Parathyroid adenoma (tissue), 2 donors: Measurements from ENCODE around the gene STX18.

ENCODE experiments used
- H2AFZ ChIP-seq: fragments of 300-600 bp; sonication (generic); one replicate; pipeline ENCODE4 v1.7.0; 2017; ENCODE audit warnings: antibody characterized with exemption, mild to moderate bottlenecking
- H3K27ac ChIP-seq: fragments of 300-600 bp; sonication (generic); one replicate; pipeline ENCODE4 v1.7.0; 2017
- H3K27me3 ChIP-seq: fragments of 300-600 bp; sonication (generic); one replicate; pipeline ENCODE4 v1.7.0; 2017; ENCODE audit warnings: low read length; ENCODE audit not compliant: control insufficient read depth, insufficient read depth
- H3K36me3 ChIP-seq: fragments of 300-600 bp; sonication (generic); one replicate; pipeline ENCODE4 v1.7.0; 2017; ENCODE audit warnings: low read length; ENCODE audit not compliant: control insufficient read depth, insufficient read depth
- H3K4me1 ChIP-seq: fragments of 300-600 bp; sonication (generic); one replicate; pipeline ENCODE4 v1.7.0; 2017; ENCODE audit warnings: control low read depth
- H3K4me2 ChIP-seq: fragments of 300-600 bp; sonication (generic); one replicate; pipeline ENCODE4 v1.7.0; 2017; ENCODE audit warnings: low read length
- H3K4me3 ChIP-seq: fragments of 300-600 bp; sonication (generic); one replicate; pipeline ENCODE4 v1.7.0; 2017; ENCODE audit warnings: low read depth, low read length
- H3K79me2 ChIP-seq: fragments of 300-600 bp; sonication (generic); one replicate; pipeline ENCODE4 v1.7.0; 2017; ENCODE audit warnings: control low read depth
- H3K9ac ChIP-seq: fragments of 300-600 bp; sonication (generic); one replicate; pipeline ENCODE4 v1.7.0; 2017; ENCODE audit warnings: mild to moderate bottlenecking
- H3K9me3 ChIP-seq: fragments of 300-600 bp; sonication (generic); one replicate; pipeline ENCODE4 v1.7.0; 2017; ENCODE audit warnings: low read length; ENCODE audit not compliant: control insufficient read depth
- TF ChIP-seq, protein P1 (sequence below): fragments of 300-600 bp; sonication (generic); IDR thresholded peaks from one replicate; pipeline ENCODE4 v1.7.0; 2017; ENCODE audit warnings: antibody characterized with exemption, mild to moderate bottlenecking
- donor health status: primary hyperparathyroidism.

Gene STX18

DNA sequence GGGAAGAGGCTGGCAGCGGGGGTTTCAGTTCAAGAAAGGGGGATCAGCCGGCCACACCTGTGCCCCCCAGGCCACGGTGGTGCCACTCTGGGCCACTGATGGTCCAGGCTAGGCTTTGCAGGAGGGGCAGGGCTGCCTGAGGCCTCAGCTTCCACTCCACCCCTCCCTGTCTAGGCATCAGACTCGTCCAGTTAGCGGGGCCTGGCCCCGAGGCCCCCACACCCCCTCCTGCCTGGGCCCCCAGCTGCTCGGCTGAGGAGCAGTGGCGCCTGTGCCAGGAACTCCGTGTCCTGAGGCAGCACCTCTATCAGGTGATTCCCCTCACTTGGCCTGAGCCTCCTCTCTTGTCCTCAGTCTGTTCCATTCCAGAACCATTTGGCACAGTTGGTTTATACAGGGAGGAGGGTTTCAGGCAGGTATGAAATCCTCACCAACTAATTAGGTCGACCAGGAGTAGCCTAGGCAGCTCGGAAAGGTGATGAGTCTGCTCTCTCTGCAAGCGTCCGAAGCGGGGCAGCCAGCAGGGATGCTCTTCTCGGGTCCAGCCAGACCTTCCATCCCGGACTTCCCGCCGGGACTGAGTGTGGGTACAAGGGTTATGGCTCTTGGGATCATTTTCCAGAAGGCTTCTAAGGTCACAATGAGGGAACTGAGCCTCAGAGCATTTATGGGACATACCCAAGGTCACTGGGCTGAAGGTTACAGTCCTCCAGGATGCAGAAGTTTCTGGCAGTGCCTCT, 152.8 kb downstream of the STX18 start:
- H3K4me1 ChIP-seq = no peaks in the 10 kb centered on the region
- H2AFZ ChIP-seq = no peak overlapping the region
- H3K79me2 ChIP-seq = no peaks in the 10 kb centered on the region
- no peaks in the 10 kb centered on the region for H3K9me3 ChIP-seq
- TF ChIP-seq, protein P1, sequence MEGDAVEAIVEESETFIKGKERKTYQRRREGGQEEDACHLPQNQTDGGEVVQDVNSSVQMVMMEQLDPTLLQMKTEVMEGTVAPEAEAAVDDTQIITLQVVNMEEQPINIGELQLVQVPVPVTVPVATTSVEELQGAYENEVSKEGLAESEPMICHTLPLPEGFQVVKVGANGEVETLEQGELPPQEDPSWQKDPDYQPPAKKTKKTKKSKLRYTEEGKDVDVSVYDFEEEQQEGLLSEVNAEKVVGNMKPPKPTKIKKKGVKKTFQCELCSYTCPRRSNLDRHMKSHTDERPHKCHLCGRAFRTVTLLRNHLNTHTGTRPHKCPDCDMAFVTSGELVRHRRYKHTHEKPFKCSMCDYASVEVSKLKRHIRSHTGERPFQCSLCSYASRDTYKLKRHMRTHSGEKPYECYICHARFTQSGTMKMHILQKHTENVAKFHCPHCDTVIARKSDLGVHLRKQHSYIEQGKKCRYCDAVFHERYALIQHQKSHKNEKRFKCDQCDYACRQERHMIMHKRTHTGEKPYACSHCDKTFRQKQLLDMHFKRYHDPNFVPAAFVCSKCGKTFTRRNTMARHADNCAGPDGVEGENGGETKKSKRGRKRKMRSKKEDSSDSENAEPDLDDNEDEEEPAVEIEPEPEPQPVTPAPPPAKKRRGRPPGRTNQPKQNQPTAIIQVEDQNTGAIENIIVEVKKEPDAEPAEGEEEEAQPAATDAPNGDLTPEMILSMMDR = no peak
- H3K27me3 ChIP-seq = no peaks in the 10 kb centered on the region
- H3K36me3 ChIP-seq = no peaks in the 10 kb centered on the region
- H3K4me2 ChIP-seq = no peak overlapping the region
- no peak overlapping the region for H3K4me3 ChIP-seq
- H3K9ac ChIP-seq = no peak overlapping the region
- no peak overlapping the region for H3K27ac ChIP-seq

DNA sequence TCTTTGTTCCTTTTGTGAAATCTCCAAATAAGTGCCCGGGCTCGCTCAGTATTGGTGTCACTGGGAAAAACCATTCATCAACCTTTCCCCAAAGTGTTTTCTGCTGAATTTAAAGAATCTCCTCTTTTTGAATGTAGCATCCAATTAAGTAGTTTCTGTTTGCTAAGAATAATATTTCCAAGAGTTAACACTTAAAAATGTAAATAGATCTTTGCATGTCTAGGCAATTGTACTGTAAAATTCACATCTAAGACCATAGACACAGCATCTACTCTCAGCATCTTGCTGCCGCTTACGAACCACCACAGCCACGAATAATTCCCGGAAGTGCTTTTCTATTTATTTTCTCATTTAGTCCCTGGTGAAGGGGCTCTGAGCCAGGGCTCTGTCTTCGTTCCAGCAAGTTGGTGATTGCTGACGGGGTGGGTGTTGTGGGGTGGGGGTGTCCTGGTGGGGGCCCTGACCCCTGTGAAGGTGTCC, 153.5 kb downstream of the STX18 start:
- H3K4me3 ChIP-seq = no peak overlapping the region
- H3K9ac ChIP-seq = no peak overlapping the region
- H3K27me3 ChIP-seq = no peaks in the 10 kb centered on the region
- TF ChIP-seq, protein P1 = no peak
- H3K79me2 ChIP-seq = no peaks in the 10 kb centered on the region
- H3K9me3 ChIP-seq = no peaks in the 10 kb centered on the region
- no peaks in the 10 kb centered on the region for H3K36me3 ChIP-seq
- no peak overlapping the region for H3K27ac ChIP-seq
- no peaks in the 10 kb centered on the region for H3K4me1 ChIP-seq
- H3K4me2 ChIP-seq = no peak overlapping the region
- H2AFZ ChIP-seq = no peak overlapping the region

DNA sequence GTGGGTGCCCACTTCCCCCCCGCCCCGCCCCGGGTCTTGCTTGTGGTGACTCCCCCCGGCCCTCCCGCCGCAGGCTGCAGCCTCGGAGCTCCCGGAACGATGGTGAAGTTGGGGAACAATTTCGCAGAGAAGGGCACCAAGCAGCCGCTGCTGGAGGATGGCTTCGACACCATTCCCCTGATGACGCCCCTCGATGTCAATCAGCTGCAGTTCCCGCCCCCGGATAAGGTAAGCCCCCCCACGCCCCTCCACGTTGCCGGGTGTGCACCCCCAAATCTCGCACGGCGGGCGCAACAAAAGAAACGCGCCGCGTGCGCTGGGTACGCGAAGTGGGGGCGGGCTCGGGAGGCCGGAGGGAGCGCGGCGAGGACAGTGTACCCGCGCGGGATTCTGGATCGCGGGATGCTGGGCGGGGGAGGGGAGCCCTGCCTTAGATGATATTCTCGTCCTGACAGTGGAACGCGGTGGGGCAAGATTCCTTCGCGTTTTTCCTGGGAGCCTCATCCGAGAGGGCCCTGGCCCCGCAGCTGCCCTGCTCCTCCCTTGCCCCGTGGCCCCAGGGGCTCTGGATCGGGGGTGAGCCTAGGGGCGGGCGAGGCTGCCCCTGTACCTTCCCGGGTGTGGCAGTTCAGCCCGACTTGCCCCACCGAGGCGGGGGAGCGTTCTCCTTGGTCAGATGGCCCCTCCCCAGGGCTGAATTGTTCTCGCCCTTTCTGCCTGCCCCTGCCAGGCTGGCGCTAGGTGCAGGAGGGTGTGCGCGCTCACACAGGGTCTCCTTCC, 154.1 kb downstream of the STX18 start:
- Histone ChIP-seq H3K79me2 (no peaks in the 10 kb centered on the region), H3K27ac (no peak overlapping the region), H2AFZ (no peak overlapping the region), H3K4me1 (no peaks in the 10 kb centered on the region), H3K36me3 (no peaks in the 10 kb centered on the region), H3K9me3 (no peaks in the 10 kb centered on the region), H3K9ac (no peak overlapping the region), H3K4me2 (peak overlapping the region; percentile 71), H3K27me3 (no peaks in the 10 kb centered on the region), H3K4me3 (no peak overlapping the region)
- TF ChIP-seq, protein P1 = no peak

DNA sequence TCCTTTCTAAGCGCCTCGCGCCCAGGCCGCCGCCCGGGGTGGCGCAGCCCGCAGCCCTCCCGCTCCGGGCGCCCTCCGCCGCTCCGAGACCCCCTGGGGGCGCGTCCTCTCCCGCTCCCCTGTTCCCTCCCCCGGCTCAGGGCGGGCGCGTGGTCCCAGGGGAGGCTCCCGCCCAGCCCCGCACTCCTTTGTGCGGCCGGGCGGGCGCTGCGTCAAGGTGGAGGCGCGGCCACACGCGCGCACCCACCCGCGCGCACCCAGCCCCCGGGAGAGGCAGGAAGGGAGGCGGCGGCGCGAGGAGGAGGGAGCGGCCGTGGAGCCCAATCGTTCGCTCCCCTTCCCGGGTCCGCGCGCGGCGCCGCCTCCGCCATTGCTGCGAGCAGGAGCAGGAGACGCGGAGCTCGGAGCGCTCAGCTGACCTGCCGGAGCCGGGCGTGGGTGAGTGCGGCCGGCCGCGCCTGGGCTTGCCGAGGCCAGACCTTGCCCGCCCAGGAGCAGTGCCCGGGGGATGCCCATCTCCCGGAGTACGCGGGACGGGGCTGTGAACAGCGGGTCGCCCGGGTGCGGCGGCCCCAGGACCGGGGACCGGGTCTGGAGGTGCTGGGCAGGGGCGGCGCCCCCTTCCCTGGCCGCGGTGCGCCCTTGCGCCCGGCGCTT, 155.0 kb downstream of the STX18 start, which contains the start of gene NSG1:
Gene NSG1 (plus strand): TSS at position 367 of the 657 bp plus-strand sequence. CDS start 528 bp downstream, outside the sequence.
- Histone ChIP-seq H3K27me3 (no peaks in the 10 kb centered on the region), H3K9ac (no peak within 1 kb of the TSS), H3K4me2 (peak within 1 kb of the TSS; percentile 71), H3K4me3 (peak within 1 kb of the TSS; percentile 31), H3K36me3 (no peaks in the 10 kb centered on the region), H3K27ac (no peak within 1 kb of the TSS), H3K79me2 (no peaks in the 10 kb centered on the region), H3K9me3 (no peaks in the 10 kb centered on the region), H3K4me1 (no peaks in the 10 kb centered on the region), H2AFZ (peak within 1 kb of the TSS; percentile 25)
- TF ChIP-seq, protein P1 = no peak
